LNCaP clone FGC (cell line): ENCODE measurements around the gene POU3F1.

Experiments used
- DNase-seq: peaks from one replicate; pipeline ENCODE4 v3.0.0-alpha.2; 2011; ENCODE audit warnings: low read depth
- H3K4me3 ChIP-seq: 2 replicates; pipeline ENCODE4 v1.5.1; 2011; ENCODE audit warnings: mild to moderate bottlenecking, low read depth, low read length, control low read depth
- TF ChIP-seq, protein P1 (sequence below): IDR thresholded peaks from 2 replicates; pipeline ENCODE4 v1.5.1; 2012; ENCODE audit warnings: mild to moderate bottlenecking; ENCODE audit not compliant: control insufficient read depth, insufficient read depth; ENCODE audit errors: extremely low read depth

POU3F1 gene

DNA sequence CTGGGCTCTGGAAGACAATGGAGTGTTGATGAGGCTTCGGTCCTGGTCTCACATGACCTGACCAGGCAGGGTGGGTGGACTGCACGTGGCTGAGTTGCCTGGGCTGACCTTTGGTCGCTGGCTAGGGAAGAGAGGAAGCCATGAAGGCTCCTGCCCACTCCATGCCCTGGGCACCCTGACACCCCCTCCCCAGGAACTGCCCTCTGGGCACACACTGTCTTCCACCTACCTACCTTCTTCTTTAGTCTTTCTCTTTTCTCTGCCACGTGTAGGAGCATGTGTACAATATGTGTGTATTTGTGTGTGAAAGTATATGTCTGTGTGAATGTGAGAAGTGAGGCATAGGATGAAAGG is 15.1 kb downstream of the POU3F1 start:
- TF ChIP-seq, protein P1, sequence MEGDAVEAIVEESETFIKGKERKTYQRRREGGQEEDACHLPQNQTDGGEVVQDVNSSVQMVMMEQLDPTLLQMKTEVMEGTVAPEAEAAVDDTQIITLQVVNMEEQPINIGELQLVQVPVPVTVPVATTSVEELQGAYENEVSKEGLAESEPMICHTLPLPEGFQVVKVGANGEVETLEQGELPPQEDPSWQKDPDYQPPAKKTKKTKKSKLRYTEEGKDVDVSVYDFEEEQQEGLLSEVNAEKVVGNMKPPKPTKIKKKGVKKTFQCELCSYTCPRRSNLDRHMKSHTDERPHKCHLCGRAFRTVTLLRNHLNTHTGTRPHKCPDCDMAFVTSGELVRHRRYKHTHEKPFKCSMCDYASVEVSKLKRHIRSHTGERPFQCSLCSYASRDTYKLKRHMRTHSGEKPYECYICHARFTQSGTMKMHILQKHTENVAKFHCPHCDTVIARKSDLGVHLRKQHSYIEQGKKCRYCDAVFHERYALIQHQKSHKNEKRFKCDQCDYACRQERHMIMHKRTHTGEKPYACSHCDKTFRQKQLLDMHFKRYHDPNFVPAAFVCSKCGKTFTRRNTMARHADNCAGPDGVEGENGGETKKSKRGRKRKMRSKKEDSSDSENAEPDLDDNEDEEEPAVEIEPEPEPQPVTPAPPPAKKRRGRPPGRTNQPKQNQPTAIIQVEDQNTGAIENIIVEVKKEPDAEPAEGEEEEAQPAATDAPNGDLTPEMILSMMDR = no peak
- no peak for DNase-seq

GRCh38 chr1:38030596-38031512 is 15.7 kb downstream of the POU3F1 start:
- DNase-seq = no peak
- TF ChIP-seq, protein P1 = no peak
- H3K4me3 ChIP-seq = no peak overlapping the region

More for the DNA sequence above, 15.1 kb downstream of the POU3F1 start:
- H3K4me3 ChIP-seq = no peak overlapping the region

- DNase-seq = no peak
- TF ChIP-seq, protein P1 = no peak
- no peak overlapping the region for H3K4me3 ChIP-seq
Measured at GRCh38 chr1:38029685-38030511, 16.7 kb downstream of the POU3F1 start.

DNA sequence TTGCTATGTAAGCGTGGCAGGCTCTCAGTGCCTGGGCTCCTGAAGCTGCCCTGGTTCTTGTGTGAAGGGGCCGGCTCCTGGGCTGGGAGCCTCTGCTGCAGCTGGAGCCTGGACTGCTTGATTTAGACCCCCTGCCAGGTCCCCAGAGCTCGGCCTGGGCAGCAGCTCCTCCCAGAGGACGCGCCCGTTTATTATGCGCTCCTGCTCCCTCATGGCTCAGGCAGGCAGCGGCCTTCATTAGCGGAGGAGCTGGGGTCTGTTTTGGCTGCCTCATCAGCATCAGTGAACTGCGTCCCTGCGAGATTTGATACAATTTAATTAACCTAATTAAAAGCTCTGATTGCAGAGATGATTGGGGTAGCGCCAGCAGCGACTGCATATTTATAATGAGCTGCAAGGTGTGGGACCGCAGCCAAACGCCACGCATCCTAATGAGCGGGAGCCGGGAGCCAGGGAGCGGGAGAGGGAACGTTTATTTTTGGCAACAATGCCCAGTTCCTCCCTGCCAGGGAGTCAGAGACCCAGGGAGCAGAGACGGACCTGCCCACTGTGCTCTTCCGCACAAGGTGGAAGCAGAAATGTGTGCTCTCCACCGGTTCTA is 17.4 kb downstream of the POU3F1 start:
- DNase-seq = no peak
- TF ChIP-seq, protein P1 = no peak
- H3K4me3 ChIP-seq = no peak overlapping the region

DNA sequence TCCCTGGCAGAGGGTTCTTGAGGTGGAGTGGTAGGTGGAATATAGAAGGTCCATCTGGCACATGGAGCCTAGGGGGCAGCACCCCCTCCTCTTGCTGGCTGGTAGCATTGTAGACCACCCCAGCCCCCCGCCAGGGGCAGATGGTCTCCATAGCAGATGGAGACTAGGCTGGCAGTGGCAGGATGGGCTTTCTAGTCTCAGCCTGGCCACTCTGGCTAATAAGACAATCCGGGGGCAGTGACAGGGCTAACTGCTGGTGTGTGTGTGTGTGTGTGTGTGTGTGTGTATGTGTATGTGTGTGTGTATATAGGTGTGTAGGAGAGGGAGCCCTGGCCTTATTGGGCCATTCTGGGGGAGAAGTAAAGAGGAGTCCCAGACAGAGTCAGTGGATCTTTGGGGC is 17.9 kb downstream of the POU3F1 start:
- DNase-seq = no peak
- TF ChIP-seq, protein P1 = no peak
- no peak overlapping the region for H3K4me3 ChIP-seq

GRCh38 chr1:38028105-38028591 is 18.4 kb downstream of the POU3F1 start:
- TF ChIP-seq, protein P1 = no peak
- H3K4me3 ChIP-seq = no peak overlapping the region
- DNase-seq = no peak
